Progenitor cell of endocrine pancreas (in vitro differentiated cells): Measurements from ENCODE around the gene EZH2. TPM values are rescaled to one million over a fixed set of nuclear protein-coding genes. Genes with fewer than 3 reads are reported as not detected.

ENCODE experiments used
- DNase-seq: peaks from one replicate; pipeline ENCODE4 v3.0.0; 2021; ENCODE audit warnings: low spot score; ENCODE audit not compliant: unreplicated experiment
- H3K27ac Mint-ChIP-seq: 2 replicates; pipeline ENCODE4 v1.8.0; 2021; ENCODE audit warnings: mild to moderate bottlenecking, moderate library complexity, mixed read lengths
- H3K27me3 Mint-ChIP-seq: 2 replicates; pipeline ENCODE4 v1.8.0; 2021; ENCODE audit warnings: mixed read lengths
- H3K36me3 Mint-ChIP-seq: 2 replicates; pipeline ENCODE4 v1.8.0; 2022; ENCODE audit warnings: mixed read lengths; ENCODE audit not compliant: insufficient read depth
- H3K4me1 Mint-ChIP-seq: 2 replicates; pipeline ENCODE4 v1.8.0; 2021; ENCODE audit warnings: low read depth, mixed read lengths
- H3K4me3 Mint-ChIP-seq: 2 replicates; pipeline ENCODE4 v1.8.0; 2021; ENCODE audit warnings: low read depth, mild to moderate bottlenecking, moderate library complexity, mixed read lengths
- H3K9me3 Mint-ChIP-seq: 2 replicates; pipeline ENCODE4 v1.8.0; 2021; ENCODE audit warnings: low read depth, mixed read lengths
- total RNA-seq: library from RNA; stranded (reverse); gene quantifications from 2 replicates; pipeline ENCODE4 v1.2.1, GENCODE V29; 2021
- TF ChIP-seq, protein P1 (sequence below): fragments of 200-600 bp; sonication (generic); IDR thresholded peaks from one replicate; pipeline ENCODE4 v1.5.0; 2021; ENCODE audit warnings: antibody characterized with exemption, mild to moderate bottlenecking; ENCODE audit not compliant: unreplicated experiment

The EZH2 gene
- total RNA-seq, 1 donor from 2014 or later: 57.6 TPM

DNA sequence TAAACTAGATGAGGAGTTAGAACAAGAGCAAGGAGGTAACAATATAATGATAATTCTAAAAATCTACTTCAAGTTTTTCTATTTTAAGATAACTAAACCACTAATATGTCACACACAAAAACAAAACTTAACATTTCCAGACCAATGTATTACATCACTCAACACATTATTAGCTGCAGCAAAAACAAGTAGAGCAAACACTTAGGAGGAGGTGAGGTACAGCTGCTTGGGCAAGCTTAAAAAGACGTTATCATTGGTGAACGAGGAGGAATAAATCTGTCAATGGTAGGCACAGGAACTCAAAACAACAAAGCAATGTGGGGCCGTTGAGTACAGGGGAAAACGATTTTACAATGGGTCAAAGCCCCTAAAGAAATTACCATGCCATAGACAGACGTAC is 58.8 kb downstream of the EZH2 start:
- peaks cover 8% of the 10 kb centered on the region for H3K4me1 Mint-ChIP-seq
- DNase-seq: no peak
- H3K9me3 Mint-ChIP-seq: no peaks in the 10 kb centered on the region
- TF ChIP-seq, protein P1, sequence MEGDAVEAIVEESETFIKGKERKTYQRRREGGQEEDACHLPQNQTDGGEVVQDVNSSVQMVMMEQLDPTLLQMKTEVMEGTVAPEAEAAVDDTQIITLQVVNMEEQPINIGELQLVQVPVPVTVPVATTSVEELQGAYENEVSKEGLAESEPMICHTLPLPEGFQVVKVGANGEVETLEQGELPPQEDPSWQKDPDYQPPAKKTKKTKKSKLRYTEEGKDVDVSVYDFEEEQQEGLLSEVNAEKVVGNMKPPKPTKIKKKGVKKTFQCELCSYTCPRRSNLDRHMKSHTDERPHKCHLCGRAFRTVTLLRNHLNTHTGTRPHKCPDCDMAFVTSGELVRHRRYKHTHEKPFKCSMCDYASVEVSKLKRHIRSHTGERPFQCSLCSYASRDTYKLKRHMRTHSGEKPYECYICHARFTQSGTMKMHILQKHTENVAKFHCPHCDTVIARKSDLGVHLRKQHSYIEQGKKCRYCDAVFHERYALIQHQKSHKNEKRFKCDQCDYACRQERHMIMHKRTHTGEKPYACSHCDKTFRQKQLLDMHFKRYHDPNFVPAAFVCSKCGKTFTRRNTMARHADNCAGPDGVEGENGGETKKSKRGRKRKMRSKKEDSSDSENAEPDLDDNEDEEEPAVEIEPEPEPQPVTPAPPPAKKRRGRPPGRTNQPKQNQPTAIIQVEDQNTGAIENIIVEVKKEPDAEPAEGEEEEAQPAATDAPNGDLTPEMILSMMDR: no peak
- no peak overlapping the region for H3K4me3 Mint-ChIP-seq
- H3K27me3 Mint-ChIP-seq: no peaks in the 10 kb centered on the region
- H3K36me3 Mint-ChIP-seq: peaks cover 14% of the 10 kb centered on the region
- no peak overlapping the region for H3K27ac Mint-ChIP-seq

DNA sequence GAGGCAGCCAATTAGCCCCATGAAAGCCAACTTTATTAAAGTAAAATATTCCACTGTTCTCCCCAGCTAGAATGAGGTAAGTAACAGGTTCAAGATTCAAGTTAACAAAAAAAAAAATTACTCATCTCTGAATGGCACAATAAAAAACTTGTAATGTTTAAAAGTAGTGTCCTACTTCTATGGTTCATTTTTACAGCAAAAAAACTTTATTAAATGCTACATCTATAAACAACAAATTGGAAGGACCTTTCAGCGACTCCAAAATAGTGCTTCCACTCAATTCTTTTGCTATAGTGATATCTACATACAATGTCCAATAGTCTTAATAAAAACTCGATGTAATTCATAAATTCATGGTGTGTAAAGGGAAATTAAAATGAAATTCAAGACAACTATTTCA is 59.2 kb downstream of the EZH2 start:
- Mint-ChIP-seq H3K27ac (no peak overlapping the region), H3K36me3 (peaks cover 14% of the 10 kb centered on the region), H3K27me3 (no peaks in the 10 kb centered on the region), H3K9me3 (no peaks in the 10 kb centered on the region), H3K4me3 (no peak overlapping the region), H3K4me1 (peaks cover 10% of the 10 kb centered on the region)
- DNase-seq: no peak
- TF ChIP-seq, protein P1: no peak

DNA sequence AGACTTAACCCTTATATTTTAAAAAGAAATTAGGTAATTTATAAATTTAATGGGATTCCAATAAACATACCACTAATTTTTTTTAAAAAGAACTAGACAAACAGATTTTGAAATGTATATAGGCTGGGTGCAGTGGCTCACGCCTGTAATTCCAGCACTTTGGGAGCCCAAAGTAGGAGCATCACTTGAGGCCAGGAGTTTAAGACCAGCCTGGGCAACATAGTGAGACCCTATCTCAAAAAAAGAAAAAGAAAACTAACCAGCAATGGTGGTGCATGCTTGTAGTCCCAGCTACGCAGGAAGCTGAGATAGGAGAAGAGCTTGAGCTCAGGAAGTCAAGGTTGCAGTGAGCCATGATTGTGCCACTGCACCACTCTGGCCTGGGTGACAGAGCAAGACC is 62.7 kb downstream of the EZH2 start:
- H3K9me3 Mint-ChIP-seq: no peaks in the 10 kb centered on the region
- DNase-seq: no peak
- H3K36me3 Mint-ChIP-seq: peaks cover 18% of the 10 kb centered on the region
- H3K4me3 Mint-ChIP-seq: no peak overlapping the region
- TF ChIP-seq, protein P1: no peak
- H3K4me1 Mint-ChIP-seq: peaks cover 5% of the 10 kb centered on the region
- H3K27ac Mint-ChIP-seq: no peak overlapping the region
- H3K27me3 Mint-ChIP-seq: no peaks in the 10 kb centered on the region

DNA sequence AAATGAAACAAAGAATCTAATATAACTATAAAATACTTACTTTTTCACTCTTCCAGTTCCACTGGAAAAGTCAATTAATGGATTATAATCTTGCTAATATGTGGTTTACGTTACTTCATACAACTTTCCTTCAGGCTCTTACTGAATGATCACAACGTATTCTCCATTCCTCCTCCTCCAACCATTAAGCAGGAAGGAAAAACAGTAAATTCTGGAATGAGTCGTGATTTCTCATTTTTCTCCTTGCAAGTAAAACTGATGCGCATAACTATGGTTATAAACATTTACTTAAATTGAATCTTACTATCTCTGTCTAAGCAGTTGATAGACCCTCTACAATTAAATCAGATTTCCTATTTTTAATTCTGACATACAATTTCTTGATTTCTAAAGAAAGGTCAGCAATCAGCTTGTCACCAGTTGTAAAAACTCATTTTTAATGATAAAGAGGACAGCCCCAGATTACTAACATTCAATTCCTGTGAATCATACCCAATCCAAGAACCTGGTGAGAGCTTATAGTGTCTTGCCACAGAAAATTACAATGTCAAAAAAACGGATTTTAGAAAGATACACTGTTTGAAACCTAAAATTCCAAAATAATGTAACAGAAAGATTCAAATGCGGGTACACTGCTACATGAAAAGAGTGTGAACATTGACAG is 64.3 kb downstream of the EZH2 start:
- TF ChIP-seq, protein P1: no peak
- no peak for DNase-seq
- Mint-ChIP-seq H3K36me3 (peaks cover 12% of the 10 kb centered on the region), H3K27me3 (no peaks in the 10 kb centered on the region), H3K4me1 (peaks cover 5% of the 10 kb centered on the region), H3K9me3 (no peaks in the 10 kb centered on the region), H3K27ac (no peak overlapping the region), H3K4me3 (no peak overlapping the region)

DNA sequence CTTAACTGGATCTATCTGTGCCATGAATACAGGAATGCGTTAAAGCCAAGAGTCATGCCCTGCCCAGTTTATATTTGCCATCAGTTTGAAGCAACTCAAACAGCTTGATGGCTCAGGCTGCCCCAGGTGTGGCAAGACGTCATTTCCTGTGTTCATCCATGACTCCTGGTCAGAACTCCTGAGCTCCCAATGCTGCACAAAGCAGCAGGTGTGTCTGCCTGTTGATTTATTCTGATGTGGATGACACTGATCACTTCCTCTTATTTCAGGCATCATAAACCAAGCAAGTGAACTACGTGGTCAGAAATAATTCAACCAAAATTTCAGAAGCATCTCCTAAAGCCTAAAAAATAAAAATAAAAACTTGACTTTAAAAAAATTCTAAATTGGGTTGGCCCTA is 68.5 kb downstream of the EZH2 start:
- no peaks in the 10 kb centered on the region for H3K9me3 Mint-ChIP-seq
- DNase-seq: no peak
- no peak overlapping the region for H3K4me3 Mint-ChIP-seq
- TF ChIP-seq, protein P1: no peak
- peaks cover 11% of the 10 kb centered on the region for H3K36me3 Mint-ChIP-seq
- H3K4me1 Mint-ChIP-seq: peaks cover 2% of the 10 kb centered on the region
- no peak overlapping the region for H3K27ac Mint-ChIP-seq
- H3K27me3 Mint-ChIP-seq: no peaks in the 10 kb centered on the region
